ENCODE data around the gene PUM2. TPM values are rescaled to one million over a fixed set of nuclear protein-coding genes. Genes with fewer than 3 reads are reported as not detected.

Gene PUM2
- total RNA-seq, 1 experiment from 2014 or later, result 117 TPM

DNA sequence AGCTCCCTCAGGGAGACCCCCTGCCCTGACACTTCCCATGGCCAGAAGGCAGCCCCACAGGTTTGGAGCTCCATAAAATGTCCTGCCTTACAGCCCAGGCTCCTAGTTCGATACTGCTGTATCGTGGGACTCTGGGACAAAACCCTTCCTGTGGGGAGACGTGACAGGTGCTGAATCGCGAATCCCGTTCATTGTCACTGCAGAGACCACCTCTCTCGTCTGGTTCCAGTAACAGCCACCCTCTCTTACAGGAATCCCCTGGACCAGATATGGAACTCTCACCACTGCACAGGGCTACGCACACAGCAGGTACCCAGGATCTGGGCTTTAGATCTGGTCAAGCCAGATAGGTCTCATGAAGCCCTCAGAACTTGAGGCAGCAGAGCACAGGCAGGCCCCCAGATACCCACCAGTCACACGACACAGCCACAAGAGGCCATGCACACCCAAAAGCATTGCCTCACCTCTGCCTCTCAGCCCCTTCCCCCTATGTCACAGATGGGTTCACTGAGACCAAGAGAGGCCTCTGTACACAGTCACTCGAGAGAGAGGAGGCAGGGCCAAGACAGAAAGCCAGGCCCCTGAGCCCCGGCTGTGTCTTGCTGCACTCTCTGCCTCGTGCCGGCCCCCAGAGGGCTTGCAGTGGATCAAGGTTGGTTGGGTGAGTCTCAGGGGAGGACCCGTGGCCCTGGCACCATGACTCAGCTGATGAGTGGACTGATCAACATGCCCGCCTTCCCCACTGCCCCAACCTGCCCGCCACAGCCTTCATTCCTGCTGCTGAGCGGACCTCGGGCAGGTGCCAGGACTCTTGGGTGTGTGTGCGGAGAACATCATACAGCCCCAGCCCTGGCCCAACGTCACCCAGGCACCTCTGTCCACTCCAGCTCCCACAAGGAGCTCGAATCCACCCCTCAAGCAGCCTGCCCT is 133.3 kb downstream of the PUM2 start:
- CTCF ChIA-PET, result interaction anchor here (0.6 kb wide), 1 partner anchor 27 kb away, joined by 3 read pairs; no protein-coding TSS in a partner anchor
- Mint-ChIP-seq H3K27ac (ENCODE audit: unreplicated experiment) (no peak overlapping the region), H3K36me3 (ENCODE audit: insufficient read depth, unreplicated experiment) (peaks cover 5% of the 10 kb centered on the region)

DNA sequence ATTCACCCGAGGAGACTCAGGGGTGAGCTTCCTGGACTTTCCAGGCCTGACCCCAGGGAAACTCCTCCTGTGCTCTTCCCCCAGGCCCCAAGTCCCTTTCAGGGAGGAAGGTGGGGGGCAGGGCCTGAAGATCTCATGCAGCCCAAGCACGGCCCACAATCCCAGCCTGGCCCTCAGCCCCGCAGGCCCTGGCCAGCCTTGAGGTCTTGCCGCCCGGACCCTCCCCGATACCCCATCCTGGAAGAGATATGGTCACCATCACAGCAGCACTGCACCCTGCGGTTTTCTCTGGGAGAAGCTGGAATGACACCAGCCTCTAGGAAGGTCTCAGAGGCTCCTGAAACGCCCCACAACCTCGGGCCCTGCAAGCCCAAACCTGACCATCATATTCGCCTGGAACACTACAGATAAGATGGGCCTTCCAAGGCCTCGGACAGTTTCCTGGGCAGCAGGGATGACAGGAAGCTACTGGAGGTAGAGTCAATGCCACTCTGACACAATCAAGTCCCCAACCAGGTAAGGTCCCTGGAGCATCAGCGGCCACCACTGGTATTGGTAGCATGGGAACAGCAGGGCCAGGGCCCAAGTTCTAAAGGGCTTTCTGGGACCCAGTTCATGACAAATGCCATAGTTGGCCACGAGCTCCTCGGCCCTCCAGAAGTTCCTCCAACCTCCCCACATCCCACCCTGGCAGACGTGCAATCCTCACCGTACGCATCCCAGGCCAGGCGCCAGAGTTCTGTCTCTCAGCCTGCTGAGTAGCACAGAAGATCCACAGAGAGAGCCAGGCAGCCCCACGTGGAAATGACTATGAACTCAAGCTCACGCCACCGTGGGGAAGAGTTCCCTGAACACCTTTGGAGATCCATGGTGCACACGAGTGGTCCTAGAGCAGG is 134.3 kb downstream of the PUM2 start:
- intact Hi-C loops (cut with micrococcal nuclease; ENCODE audit: unreplicated experiment), result no loop called here
- H3K36me3 ChIP-seq (ENCODE audit: control insufficient read depth, insufficient read depth, low read length), result no peaks in the 10 kb centered on the region
- no peak overlapping the region for H3K27ac Mint-ChIP-seq (ENCODE audit: unreplicated experiment)
- no peak overlapping the region for H3K4me3 ChIP-seq (ENCODE audit: low read depth, low read length)
- no peaks in the 10 kb centered on the region for H3K27me3 Mint-ChIP-seq (ENCODE audit: insufficient read depth, unreplicated experiment)
- ChIA-PET POLR2A (no interaction called here), CTCF (interaction anchor here (0.6 kb wide), 1 partner anchor 28 kb away, joined by 3 read pairs; no protein-coding TSS in a partner anchor)
- peaks cover 41% of the 10 kb centered on the region for H3K4me1 ChIP-seq
- no TSS peak for BruUV-seq (replicated peaks)
- no peaks in the 10 kb centered on the region for H3K36me3 Mint-ChIP-seq (ENCODE audit: insufficient read depth, unreplicated experiment)
- TF ChIP-seq, protein P1, sequence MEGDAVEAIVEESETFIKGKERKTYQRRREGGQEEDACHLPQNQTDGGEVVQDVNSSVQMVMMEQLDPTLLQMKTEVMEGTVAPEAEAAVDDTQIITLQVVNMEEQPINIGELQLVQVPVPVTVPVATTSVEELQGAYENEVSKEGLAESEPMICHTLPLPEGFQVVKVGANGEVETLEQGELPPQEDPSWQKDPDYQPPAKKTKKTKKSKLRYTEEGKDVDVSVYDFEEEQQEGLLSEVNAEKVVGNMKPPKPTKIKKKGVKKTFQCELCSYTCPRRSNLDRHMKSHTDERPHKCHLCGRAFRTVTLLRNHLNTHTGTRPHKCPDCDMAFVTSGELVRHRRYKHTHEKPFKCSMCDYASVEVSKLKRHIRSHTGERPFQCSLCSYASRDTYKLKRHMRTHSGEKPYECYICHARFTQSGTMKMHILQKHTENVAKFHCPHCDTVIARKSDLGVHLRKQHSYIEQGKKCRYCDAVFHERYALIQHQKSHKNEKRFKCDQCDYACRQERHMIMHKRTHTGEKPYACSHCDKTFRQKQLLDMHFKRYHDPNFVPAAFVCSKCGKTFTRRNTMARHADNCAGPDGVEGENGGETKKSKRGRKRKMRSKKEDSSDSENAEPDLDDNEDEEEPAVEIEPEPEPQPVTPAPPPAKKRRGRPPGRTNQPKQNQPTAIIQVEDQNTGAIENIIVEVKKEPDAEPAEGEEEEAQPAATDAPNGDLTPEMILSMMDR (IDR thresholded peaks at IDR 0.05; ENCODE audit: insufficient read depth in 1 of 2, low read depth in 1 of 2, low read length in 1 of 2, severe bottlenecking in 1 of 2, unreplicated experiment in 1 of 2), result no peak
- no peaks in the 10 kb centered on the region for H3K27me3 ChIP-seq (replicated peaks; ENCODE audit: control insufficient read depth, insufficient read depth, low read length)
- peaks cover 21% of the 10 kb centered on the region for H3K4me1 Mint-ChIP-seq (ENCODE audit: low read depth, unreplicated experiment)
- H3K4me3 Mint-ChIP-seq (ENCODE audit: unreplicated experiment), result no peak overlapping the region
- no peaks in the 10 kb centered on the region for H3K9me3 ChIP-seq
- H3K9me3 Mint-ChIP-seq (ENCODE audit: unreplicated experiment), result no peaks in the 10 kb centered on the region
- DNase-seq, result no peak

More for the DNA sequence above, 133.3 kb downstream of the PUM2 start:
- DNase-seq, result no peak
- H3K36me3 ChIP-seq (ENCODE audit: control insufficient read depth, insufficient read depth, low read length), result no peaks in the 10 kb centered on the region
- H3K27me3 Mint-ChIP-seq (ENCODE audit: insufficient read depth, unreplicated experiment), result no peaks in the 10 kb centered on the region
- no peak overlapping the region for H3K4me3 ChIP-seq (ENCODE audit: low read depth, low read length)
- TF ChIP-seq, protein P1 (IDR thresholded peaks at IDR 0.05; ENCODE audit: insufficient read depth in 1 of 2, low read depth in 1 of 2, low read length in 1 of 2, severe bottlenecking in 1 of 2, unreplicated experiment in 1 of 2), result no peak
- H3K9me3 ChIP-seq, result no peaks in the 10 kb centered on the region
- peaks cover 46% of the 10 kb centered on the region for H3K4me1 ChIP-seq
- no peaks in the 10 kb centered on the region for H3K27me3 ChIP-seq (replicated peaks; ENCODE audit: control insufficient read depth, insufficient read depth, low read length)
- H3K4me1 Mint-ChIP-seq (ENCODE audit: low read depth, unreplicated experiment), result peaks cover 30% of the 10 kb centered on the region
- POLR2A ChIA-PET, result no interaction called here
- no peak overlapping the region for H3K4me3 Mint-ChIP-seq (ENCODE audit: unreplicated experiment)
- no peaks in the 10 kb centered on the region for H3K9me3 Mint-ChIP-seq (ENCODE audit: unreplicated experiment)
- intact Hi-C loops (cut with micrococcal nuclease; ENCODE audit: unreplicated experiment), result no loop called here
- no TSS peak for BruUV-seq (replicated peaks)

Measured in Caco-2 (cell line).